ENCODE results near the gene BRPF3.

GRCh38 chr6:36221674-36222073, 25.1 kb downstream of the BRPF3 start:
- TF ChIP-seq, protein P1, sequence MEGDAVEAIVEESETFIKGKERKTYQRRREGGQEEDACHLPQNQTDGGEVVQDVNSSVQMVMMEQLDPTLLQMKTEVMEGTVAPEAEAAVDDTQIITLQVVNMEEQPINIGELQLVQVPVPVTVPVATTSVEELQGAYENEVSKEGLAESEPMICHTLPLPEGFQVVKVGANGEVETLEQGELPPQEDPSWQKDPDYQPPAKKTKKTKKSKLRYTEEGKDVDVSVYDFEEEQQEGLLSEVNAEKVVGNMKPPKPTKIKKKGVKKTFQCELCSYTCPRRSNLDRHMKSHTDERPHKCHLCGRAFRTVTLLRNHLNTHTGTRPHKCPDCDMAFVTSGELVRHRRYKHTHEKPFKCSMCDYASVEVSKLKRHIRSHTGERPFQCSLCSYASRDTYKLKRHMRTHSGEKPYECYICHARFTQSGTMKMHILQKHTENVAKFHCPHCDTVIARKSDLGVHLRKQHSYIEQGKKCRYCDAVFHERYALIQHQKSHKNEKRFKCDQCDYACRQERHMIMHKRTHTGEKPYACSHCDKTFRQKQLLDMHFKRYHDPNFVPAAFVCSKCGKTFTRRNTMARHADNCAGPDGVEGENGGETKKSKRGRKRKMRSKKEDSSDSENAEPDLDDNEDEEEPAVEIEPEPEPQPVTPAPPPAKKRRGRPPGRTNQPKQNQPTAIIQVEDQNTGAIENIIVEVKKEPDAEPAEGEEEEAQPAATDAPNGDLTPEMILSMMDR (IDR thresholded peaks at IDR 0.05) = no peak
- TF ChIP-seq POLR2A (IDR thresholded peaks at IDR 0.05) = no peak
- no peak for TF ChIP-seq POLR2AphosphoS5 (IDR thresholded peaks at IDR 0.05)
